HG03571 (cell line): ENCODE measurements around the gene DDO.

ENCODE experiments used
- ATAC-seq: cut with Tn5 transposase; IDR thresholded peaks from one replicate; pipeline ENCODE4 v1.9.1; 2021; ENCODE audit not compliant: unreplicated experiment

DDO gene

GRCh38 chr6:110348961-110349690, 66.2 kb downstream of the DDO start:
- ATAC-seq = no peak

GRCh38 chr6:110345025-110345424, 70.3 kb downstream of the DDO start:
- ATAC-seq = no peak

- no peak for ATAC-seq
Measured at GRCh38 chr6:110342759-110343158, 72.6 kb downstream of the DDO start.
